Heart right ventricle (tissue), 16 donors: ENCODE results near the gene ASB2. TPM values are rescaled to one million over a fixed set of nuclear protein-coding genes. Genes with fewer than 3 reads are reported as not detected.

Experiments
- ATAC-seq, 8 donors: fragments of 200-7000 bp; cut with Tn5 transposase; one replicate each; pipeline ENCODE4 v1.9.1; 2020; ENCODE audit warnings: mild to moderate bottlenecking in 8 of 8, moderate library complexity in 8 of 8, moderate number of reproducible peaks in 1 of 8
- DNase-seq, 2 donors: peaks; one replicate each; pipeline ENCODE4 v3.0.0-alpha.2; 2020
- H3K27ac ChIP-seq, 10 donors: fragments of 200-600 bp; sonication (generic) in 2 of 10; one replicate each; pipeline versions ENCODE4 v1.5.0 to v1.8.0; 2020 to 2022; ENCODE audit warnings: mild to moderate bottlenecking in 3 of 10
- H3K27me3 ChIP-seq, 7 donors: fragments of 200-600 bp; one replicate each; pipeline ENCODE4 v1.8.0; 2021 to 2022; ENCODE audit warnings: mild to moderate bottlenecking in 2 of 7
- H3K36me3 ChIP-seq, 9 donors: fragments of 200-600 bp; sonication (generic) in 1 of 9; one replicate each; pipeline versions ENCODE4 v1.5.0 to v1.8.0; 2020 to 2022; ENCODE audit warnings: mild to moderate bottlenecking in 2 of 9
- H3K4me1 ChIP-seq, 9 donors: fragments of 200-600 bp; sonication (generic) in 1 of 9; one replicate each; pipeline versions ENCODE4 v1.5.0 to v1.8.0; 2020 to 2022; ENCODE audit warnings: mild to moderate bottlenecking in 4 of 9
- H3K4me3 ChIP-seq, 10 donors: fragments of 200-600 bp; sonication (generic) in 2 of 10; one replicate each; pipeline versions ENCODE4 v1.5.0 to v1.8.0; 2020 to 2022; ENCODE audit warnings: mild to moderate bottlenecking in 7 of 10, moderate library complexity in 2 of 10
- H3K9me3 ChIP-seq, 11 donors: fragments of 200-600 bp in 10 of 11; sonication (generic) in 2 of 11; one replicate each; pipeline versions ENCODE4 v1.5.0 to v1.8.0; 2013 to 2022; ENCODE audit warnings: mild to moderate bottlenecking in 2 of 11, control low read depth in 1 of 11, moderate library complexity in 1 of 11
- CTCF ChIP-seq, 9 donors: fragments of 200-600 bp; sonication (generic) in 2 of 9; IDR thresholded peaks; one replicate each; pipeline versions ENCODE4 v1.5.0 to v1.8.0; 2021 to 2022; ENCODE audit warnings: antibody characterized with exemption in 9 of 9, mild to moderate bottlenecking in 5 of 9, moderate library complexity in 1 of 9
- WGBS, 2 donors: extraction: QIAGEN DNeasy Blood & Tissue Kit; methylation state at CpG; one replicate each; pipeline ENCODE4 v1.1.7; 2013; ENCODE audit warnings: inconsistent platforms in 1 of 2; 5-methylcytosine and 5-hydroxymethylcytosine counted together
- intact Hi-C, 10 donors: fragments of 100-400 bp; cut with DNase I; formaldehyde crosslinking; loops; one replicate each; pipeline versions ENCODE4 v1.11.1 to v1.14.2; 2022
- polyA plus RNA-seq, 2 donors: library from polyadenylated mRNA; stranded (reverse); fragments of 200-250 nt; gene quantifications; one replicate each; pipeline ENCODE4 v1.2.3, GENCODE V29; 2013
- total RNA-seq, 10 donors: library from RNA; stranded (reverse); fragmentation: NEBNext Ultra II Directional in 3 of 10; extraction: Animal tissue kit (Norgen Biotek cat#: 25700) in 3 of 10; gene quantifications; one replicate each; pipeline versions ENCODE4 v1.2.1 to v1.2.4, GENCODE V29; 2021 to 2023
- donor health status: Arrhythmogenic right ventricular cardiomyopathy.
- donor health status: ischemic (EF 13 %, LVEDD 7.1; RV severe dilation, severe dysfunction).
- donor health status: healthy with polysubstance abuse.
- donor health status: DM: no; HTN: yes; CAD: no.
- donor health status: DM: no; HTN: no; CAD: no.
- donor health status: ischemic (EF 25% LVEDD 6.9; RV normal size, moderate dysfunction).
- donor health status: ischemic (EF 25% LVEDD 5.7; RV mildly dilated, moderate dysfunction).
- donor health status: healthy.
- donor health status: DM: yes; HTN: yes; CAD: no.
- donor health status: Ischemic cardiomyopathy.
- donor health status: ischemic (EF 35%, LVEDD 5.7; RV mildly dilated, moderate dysfunction).
- donor health status: nonischemic (EF 11% LVEDD 7.7; RV severe dilation, severe dysfunction).
- donor health status: DM: yes; HTN: yes; CAD: no.
- donor health status: PGD.
- donor health status: ischemic (EF 29% LVEDD 5.4; RV normal size, mild dysfunction).
- donor health status: nonischemic (EF 23%, LVEDD 6.1; RV moderate dilation, normal function).

The ASB2 gene
- total and polyA plus RNA-seq, 12 donors, result 19.6 to 374 (median 168) TPM

DNA sequence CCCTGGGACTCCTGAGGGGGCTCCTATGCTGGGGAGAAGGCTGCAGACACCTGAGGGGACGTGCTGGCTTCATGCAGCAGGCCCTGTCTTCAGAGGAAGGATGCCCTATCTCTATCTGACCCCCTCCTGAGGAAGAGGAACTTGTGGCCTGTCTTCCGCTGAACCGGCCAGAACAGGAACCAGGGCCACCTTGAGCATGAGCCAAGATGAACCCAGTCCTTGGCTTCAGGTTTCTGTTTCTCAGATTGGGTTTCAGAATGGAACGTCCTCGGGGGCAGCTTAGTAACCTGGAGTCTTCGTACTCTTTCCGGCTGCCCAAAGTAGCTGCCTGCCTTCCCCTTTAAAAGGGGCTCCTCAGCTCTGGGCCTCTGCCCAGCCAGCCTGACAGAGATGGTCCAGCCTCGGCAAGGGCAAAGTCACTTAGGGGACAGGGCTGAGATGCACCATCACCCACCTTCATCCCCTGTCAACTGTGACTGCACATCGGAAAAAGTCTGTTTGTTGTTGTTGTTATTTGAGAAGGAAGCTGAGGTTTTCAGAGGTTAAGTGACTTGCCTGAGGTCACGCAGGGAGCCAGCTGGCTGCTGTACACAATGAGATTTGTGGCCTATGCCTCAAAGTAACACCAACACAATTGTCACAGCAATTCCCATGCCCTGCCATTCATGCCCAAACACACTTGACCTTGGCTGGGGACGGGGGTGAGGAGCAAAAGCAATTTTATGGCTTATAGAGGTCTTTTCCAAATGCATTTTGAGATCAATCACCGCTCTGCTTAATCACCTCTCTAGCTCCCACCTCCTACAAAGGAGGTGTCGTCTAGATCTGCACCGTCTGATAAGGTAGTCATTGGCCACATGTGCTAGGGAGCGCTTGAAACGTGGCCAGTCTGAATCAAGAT, 13.4 kb downstream of the ASB2 start:
- no peak overlapping the region for H3K4me3 ChIP-seq
- H3K4me1 ChIP-seq, result peaks cover 2 to 85% (median 52%) of the 10 kb centered on the region in 9 donors
- no peak for DNase-seq
- WGBS, 2 donors, result 41 to 43% methylated on average over 16 of the region's 16 CpGs
- no peaks in the 10 kb centered on the region for H3K27me3 ChIP-seq
- H3K36me3 ChIP-seq, result peaks cover 0 to 40% (median 0%) of the 10 kb centered on the region in 9 donors
- H3K27ac ChIP-seq, result peak overlapping the region in 8 of 10 donors; percentile 8 to 83 (median 50)
- no peaks in the 10 kb centered on the region for H3K9me3 ChIP-seq
- peak in 2 of 8 donors; percentile 12 to 23 for ATAC-seq
- intact Hi-C loops, result no loop called here
- TF ChIP-seq CTCF (IDR thresholded peaks at IDR 0.05), result no peak

- Histone ChIP-seq H3K4me3 (no peak overlapping the region), H3K27me3 (peaks cover 0 to 1% (median 0%) of the 10 kb centered on the region in 7 donors), H3K4me1 (peaks cover 3 to 87% (median 60%) of the 10 kb centered on the region in 9 donors), H3K36me3 (peaks cover 0 to 40% (median 0%) of the 10 kb centered on the region in 9 donors), H3K27ac (peak overlapping the region in 1 of 10 donors; percentile 64), H3K9me3 (no peaks in the 10 kb centered on the region)
- intact Hi-C loops, result no loop called here
- ATAC-seq (no peak), DNase-seq (no peak)
- 91 to 94% methylated on average over 8 of the region's 8 CpGs for WGBS, 2 donors
- TF ChIP-seq CTCF (IDR thresholded peaks at IDR 0.05), result no peak
Observed at GRCh38 chr14:93961620-93962019, 14.8 kb downstream of the ASB2 start.

DNA sequence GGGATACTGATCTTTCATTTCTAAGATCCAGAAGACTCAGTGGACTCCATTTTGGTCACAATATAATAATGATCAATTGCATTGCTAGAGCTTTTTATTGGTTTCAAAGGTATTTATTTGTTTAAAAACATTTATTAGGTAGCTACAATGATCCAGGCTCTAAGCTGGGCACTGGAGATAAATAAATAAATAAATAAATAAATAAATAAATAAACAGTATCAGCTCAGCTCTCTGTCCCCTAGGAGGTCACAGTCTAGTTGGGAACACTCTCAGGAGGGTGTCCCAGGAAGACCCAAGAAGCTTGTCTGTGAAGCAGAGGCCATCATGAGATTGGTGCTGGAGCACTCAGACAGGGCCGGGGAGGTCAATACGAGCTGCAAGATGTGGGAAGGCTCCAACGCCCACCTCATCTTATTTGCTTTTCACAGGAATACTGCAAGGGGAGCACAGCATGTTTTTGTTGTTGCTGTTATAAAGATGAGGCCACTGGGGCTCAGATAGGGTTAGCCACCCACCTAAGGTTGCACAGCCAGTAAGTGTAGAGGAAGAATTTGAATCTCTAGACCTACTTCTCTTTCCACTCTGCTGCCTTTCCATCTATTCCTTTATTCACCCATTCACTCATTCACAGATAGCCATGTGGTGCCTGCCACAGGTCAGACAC, 15.5 kb downstream of the ASB2 start:
- Histone ChIP-seq H3K27ac (peak overlapping the region in 4 of 10 donors; percentile 81 to 91 (median 84)), H3K36me3 (peaks cover 0 to 40% (median 0%) of the 10 kb centered on the region in 9 donors), H3K27me3 (peaks cover 0 to 4% (median 0%) of the 10 kb centered on the region in 7 donors), H3K9me3 (no peaks in the 10 kb centered on the region), H3K4me1 (peaks cover 9 to 90% (median 65%) of the 10 kb centered on the region in 9 donors), H3K4me3 (no peak overlapping the region)
- intact Hi-C loops, result no loop called here
- ATAC-seq (no peak), DNase-seq (no peak)
- no peak for TF ChIP-seq CTCF (IDR thresholded peaks at IDR 0.05)
- WGBS, 2 donors, result 87 to 88% methylated on average over 3 of the region's 3 CpGs

GRCh38 chr14:93960108-93960475, 16.3 kb downstream of the ASB2 start:
- Histone ChIP-seq H3K27ac (peak overlapping the region in 6 of 10 donors; percentile 30 to 91 (median 82)), H3K27me3 (peaks cover 0 to 4% (median 0%) of the 10 kb centered on the region in 7 donors), H3K36me3 (peaks cover 0 to 40% (median 0%) of the 10 kb centered on the region in 9 donors), H3K9me3 (no peaks in the 10 kb centered on the region), H3K4me1 (peaks cover 9 to 92% (median 67%) of the 10 kb centered on the region in 9 donors), H3K4me3 (no peak overlapping the region)
- DNase-seq (no peak), ATAC-seq (no peak)
- intact Hi-C loops, result no loop called here
- no peak for TF ChIP-seq CTCF (IDR thresholded peaks at IDR 0.05)
